ENCODE measurements around the gene ELL.
"Not testable (repeated sequence)": the region's sequence is repeated elsewhere in the genome, so short reads cannot be mapped to it uniquely, and the experiment has no call there.

ELL gene

DNA sequence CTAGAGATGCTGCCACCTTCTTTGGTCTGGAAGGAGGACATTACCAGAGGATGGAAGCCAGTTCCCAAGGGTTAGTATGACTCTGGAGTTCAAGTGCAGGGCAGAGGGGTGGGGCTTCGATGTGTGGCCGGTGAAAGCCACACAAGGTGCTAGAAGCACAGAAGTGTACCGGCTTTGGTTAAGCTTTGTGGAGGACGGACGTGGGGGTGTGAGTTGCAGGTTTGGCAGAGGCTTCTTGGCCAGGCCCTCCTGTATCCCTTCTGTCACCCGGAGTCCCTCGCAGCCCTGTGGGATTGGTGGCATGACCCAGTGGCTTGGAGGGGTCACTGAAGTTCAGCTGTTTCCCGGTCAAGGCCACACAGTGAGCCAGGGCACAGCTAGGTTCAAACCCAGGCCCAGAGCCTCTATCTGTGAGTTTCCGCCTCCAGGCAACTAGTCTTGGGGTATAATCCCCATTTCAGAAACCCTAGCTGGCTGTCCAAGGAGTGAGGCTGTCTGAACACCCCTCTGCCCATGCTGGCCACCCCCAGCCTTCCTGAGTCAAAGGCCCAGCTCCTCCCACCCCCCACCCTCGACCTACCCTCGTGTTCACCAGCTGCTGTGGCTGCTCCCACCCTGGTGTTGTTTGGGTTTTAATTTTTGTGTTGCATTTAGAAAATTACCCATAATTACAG is 107.2 kb downstream of the ELL start:
- H3K9ac ChIP-seq (ENCODE audit: low read depth, low read length) = no peak overlapping the region
- peaks cover 9% of the 10 kb centered on the region for H3K4me1 ChIP-seq (ENCODE audit: control insufficient read depth, insufficient read depth, low read length)
- no peak overlapping the region for H3K4me3 ChIP-seq (ENCODE audit: low read depth, low read length)
- H3K27me3 ChIP-seq (ENCODE audit: control insufficient read depth, insufficient read depth, low read length) = peaks cover 14% of the 10 kb centered on the region
- H3K36me3 ChIP-seq (ENCODE audit: control insufficient read depth, insufficient read depth, low read length) = no peaks in the 10 kb centered on the region
- no peaks in the 10 kb centered on the region for H3K9me3 ChIP-seq (ENCODE audit: control insufficient read depth, insufficient read depth, low read length)

DNA sequence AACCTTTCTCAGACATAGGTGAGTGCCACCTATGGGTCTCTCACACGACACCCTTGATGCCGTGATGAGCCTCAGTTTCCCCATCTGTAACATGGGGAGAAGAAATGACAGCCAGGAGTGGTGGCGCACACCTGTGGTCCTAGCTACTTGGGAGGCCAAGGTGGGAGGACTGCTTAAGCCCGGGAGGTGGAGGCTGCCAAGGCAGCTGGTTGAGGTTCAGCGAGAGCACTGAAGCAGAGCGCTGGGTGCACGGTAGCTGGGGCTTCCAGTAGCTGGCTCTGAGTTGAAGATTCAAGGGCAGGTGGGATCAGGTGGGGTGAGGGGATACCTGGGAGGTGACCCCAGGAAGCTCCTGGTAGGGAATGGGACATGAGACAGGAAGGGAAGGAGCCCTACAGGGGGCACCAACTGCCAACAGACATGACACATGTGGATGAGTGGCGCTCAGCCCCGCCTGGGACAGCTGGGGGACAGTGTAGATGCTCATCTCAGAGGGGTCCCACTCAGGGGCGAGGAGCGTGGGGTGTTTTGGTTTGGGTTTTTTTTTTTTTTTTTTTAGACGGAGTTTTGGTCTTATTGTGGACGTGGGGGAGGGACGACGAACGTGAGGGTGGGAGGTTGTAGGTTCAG is 109.1 kb downstream of the ELL start:
- no peaks in the 10 kb centered on the region for H3K9me3 ChIP-seq (ENCODE audit: control insufficient read depth, insufficient read depth, low read length)
- peaks cover 7% of the 10 kb centered on the region for H3K4me1 ChIP-seq (ENCODE audit: control insufficient read depth, insufficient read depth, low read length)
- no peaks in the 10 kb centered on the region for H3K36me3 ChIP-seq (ENCODE audit: control insufficient read depth, insufficient read depth, low read length)
- H3K27me3 ChIP-seq (ENCODE audit: control insufficient read depth, insufficient read depth, low read length) = peaks cover 2% of the 10 kb centered on the region
- H3K4me3 ChIP-seq (ENCODE audit: low read depth, low read length) = no peak overlapping the region
- no peak overlapping the region for H3K9ac ChIP-seq (ENCODE audit: low read depth, low read length)

DNA sequence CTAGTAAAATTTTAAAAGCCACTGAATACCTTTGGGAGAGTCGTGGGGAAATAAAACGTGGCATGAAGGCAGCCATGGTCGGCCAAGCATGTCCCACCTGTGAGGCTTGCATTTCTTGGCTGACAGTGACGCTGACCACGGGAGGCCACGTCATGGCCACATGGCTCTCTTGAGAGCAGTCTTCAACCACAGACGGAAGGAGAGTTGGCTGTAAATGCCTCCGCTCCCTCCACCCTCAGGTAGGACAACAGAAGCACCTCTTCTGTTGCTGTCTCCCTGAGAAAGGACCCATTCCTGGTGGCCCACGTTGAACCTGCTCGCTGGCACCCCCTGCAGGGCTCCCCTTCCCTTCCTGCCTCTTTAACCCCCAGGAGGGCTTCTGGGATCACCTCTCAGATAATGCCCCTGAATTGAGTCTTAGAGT is 113.8 kb downstream of the ELL start:
- Histone ChIP-seq H3K36me3 (ENCODE audit: control insufficient read depth, insufficient read depth, low read length) (no peaks in the 10 kb centered on the region), H3K27me3 (ENCODE audit: control insufficient read depth, insufficient read depth, low read length) (peaks cover 2% of the 10 kb centered on the region), H3K4me1 (ENCODE audit: control insufficient read depth, insufficient read depth, low read length) (no peaks in the 10 kb centered on the region), H3K4me3 (ENCODE audit: low read depth, low read length) (no peak overlapping the region), H3K9me3 (ENCODE audit: control insufficient read depth, insufficient read depth, low read length) (no peaks in the 10 kb centered on the region), H3K9ac (ENCODE audit: low read depth, low read length) (no peak overlapping the region)

DNA sequence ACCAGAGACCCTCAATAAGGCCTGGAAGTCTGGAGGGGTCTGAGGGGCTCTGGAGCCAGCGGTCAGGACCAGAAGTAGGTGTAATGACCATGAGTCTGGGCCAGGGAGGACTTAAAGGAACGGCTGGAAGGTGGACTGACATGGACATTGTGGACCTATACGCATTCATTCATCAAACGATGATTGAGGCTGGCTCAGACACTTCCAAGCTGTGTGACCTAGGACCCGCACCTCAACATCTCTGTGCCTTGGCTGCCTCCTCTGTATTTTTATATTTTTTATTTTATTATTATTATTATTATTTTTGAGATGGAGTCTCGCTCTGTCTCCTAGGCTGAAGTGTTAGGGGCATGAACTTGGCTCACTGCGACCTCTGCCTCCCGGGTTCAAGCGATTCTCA is 115.1 kb downstream of the ELL start:
- no peaks in the 10 kb centered on the region for H3K9me3 ChIP-seq (ENCODE audit: control insufficient read depth, insufficient read depth, low read length)
- H3K9ac ChIP-seq (ENCODE audit: low read depth, low read length) = no peak overlapping the region
- H3K36me3 ChIP-seq (ENCODE audit: control insufficient read depth, insufficient read depth, low read length) = no peaks in the 10 kb centered on the region
- no peak overlapping the region for H3K4me3 ChIP-seq (ENCODE audit: low read depth, low read length)
- no peaks in the 10 kb centered on the region for H3K4me1 ChIP-seq (ENCODE audit: control insufficient read depth, insufficient read depth, low read length)
- H3K27me3 ChIP-seq (ENCODE audit: control insufficient read depth, insufficient read depth, low read length) = no peaks in the 10 kb centered on the region

DNA sequence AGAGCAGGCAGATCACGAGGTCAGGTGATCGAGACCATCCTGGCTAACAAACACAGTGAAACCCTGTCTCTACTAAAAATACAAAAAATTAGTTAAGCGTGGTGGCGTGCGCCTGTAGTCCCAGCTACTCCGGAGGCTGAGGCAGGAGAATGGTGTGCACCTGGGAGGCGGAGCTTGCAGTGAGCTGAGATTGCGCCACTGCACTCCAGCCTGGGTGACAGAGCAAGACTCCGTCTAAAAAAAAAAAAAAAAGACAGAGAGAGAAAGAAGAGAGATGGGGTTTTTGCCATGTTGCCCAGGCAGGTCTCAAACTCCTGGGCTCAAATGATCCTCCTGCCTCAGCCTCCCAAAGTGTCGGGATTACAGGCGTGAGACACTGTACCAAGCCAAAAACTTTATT is 116.1 kb downstream of the ELL start:
- H3K4me1 ChIP-seq (ENCODE audit: control insufficient read depth, insufficient read depth, low read length); H3K4me3 ChIP-seq (ENCODE audit: low read depth, low read length); H3K9ac ChIP-seq (ENCODE audit: low read depth, low read length); H3K9me3 ChIP-seq (ENCODE audit: control insufficient read depth, insufficient read depth, low read length); H3K27me3 ChIP-seq (ENCODE audit: control insufficient read depth, insufficient read depth, low read length); H3K36me3 ChIP-seq (ENCODE audit: control insufficient read depth, insufficient read depth, low read length): not testable (repeated sequence)

DNA sequence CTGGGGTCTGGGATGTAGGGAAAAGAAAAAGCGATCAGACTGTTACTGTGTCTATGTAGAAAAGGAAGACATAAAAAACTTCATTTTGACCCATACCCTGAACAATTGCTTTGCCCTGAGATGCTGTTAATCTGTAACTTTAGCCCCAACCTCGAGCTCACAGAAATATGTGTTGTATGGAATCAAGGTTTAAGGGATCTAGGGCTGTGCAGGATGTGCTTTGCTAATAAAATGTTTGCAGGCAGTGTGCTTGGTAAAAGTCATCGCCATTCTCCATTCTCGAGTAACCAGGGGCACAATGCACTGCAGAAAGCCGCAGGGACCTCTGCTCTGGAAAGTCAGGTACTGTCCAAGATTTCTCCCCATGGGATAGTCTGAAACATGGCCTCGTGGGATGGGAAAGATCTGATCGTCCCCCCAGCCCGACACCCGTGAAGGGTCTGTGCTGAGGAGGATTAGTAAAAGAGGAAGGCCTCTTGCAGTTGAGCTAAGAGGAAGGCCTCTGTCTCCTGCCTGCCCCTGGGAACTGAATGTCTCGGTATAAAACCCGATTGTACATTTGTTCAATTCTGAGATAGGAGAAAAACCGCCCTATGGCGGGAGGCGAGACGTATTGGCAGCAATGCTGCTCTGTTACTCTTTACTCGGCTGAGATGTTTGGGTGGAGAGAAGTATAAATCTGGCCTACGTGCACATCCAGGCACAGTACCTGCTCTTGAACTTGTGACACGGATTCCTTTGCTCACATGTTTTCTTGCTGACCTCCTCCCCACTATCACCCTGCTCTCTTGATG is 119.2 kb downstream of the ELL start:
- not testable (repeated sequence) for H3K4me1 ChIP-seq (ENCODE audit: control insufficient read depth, insufficient read depth, low read length); H3K9ac ChIP-seq (ENCODE audit: low read depth, low read length); H3K27me3 ChIP-seq (ENCODE audit: control insufficient read depth, insufficient read depth, low read length); H3K4me3 ChIP-seq (ENCODE audit: low read depth, low read length); H3K9me3 ChIP-seq (ENCODE audit: control insufficient read depth, insufficient read depth, low read length); H3K36me3 ChIP-seq (ENCODE audit: control insufficient read depth, insufficient read depth, low read length)

DNA sequence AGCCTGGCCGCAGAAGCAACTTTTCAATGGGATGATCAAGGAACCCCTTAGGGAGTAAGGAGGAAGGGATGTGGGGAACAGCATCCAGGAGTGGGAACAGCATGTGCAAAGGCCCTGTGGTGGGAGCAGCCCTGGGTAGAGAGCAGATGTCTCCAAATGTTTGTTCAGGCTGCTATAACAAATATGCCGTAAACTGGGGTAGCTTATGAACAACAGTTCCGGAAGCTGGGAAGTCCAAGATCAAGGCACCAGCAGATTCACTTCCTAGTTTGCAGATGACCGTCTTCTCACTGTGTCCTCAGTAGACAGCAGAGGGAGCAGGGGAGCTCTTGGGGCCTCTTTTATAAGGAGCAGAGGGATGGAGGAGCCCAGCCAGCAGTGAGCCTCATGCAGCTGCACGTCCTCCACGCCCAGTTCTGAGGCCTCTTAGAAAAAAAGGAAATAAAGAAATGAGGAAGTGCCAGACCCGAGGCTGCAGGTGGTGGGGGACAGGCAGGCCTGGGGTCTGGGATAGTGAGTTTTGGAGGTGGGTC is 120.2 kb downstream of the ELL start:
- Histone ChIP-seq H3K4me3 (ENCODE audit: low read depth, low read length) (no peak overlapping the region), H3K9ac (ENCODE audit: low read depth, low read length) (no peak overlapping the region), H3K9me3 (ENCODE audit: control insufficient read depth, insufficient read depth, low read length) (no peaks in the 10 kb centered on the region), H3K36me3 (ENCODE audit: control insufficient read depth, insufficient read depth, low read length) (no peaks in the 10 kb centered on the region), H3K4me1 (ENCODE audit: control insufficient read depth, insufficient read depth, low read length) (no peaks in the 10 kb centered on the region), H3K27me3 (ENCODE audit: control insufficient read depth, insufficient read depth, low read length) (peaks cover 2% of the 10 kb centered on the region)

DNA sequence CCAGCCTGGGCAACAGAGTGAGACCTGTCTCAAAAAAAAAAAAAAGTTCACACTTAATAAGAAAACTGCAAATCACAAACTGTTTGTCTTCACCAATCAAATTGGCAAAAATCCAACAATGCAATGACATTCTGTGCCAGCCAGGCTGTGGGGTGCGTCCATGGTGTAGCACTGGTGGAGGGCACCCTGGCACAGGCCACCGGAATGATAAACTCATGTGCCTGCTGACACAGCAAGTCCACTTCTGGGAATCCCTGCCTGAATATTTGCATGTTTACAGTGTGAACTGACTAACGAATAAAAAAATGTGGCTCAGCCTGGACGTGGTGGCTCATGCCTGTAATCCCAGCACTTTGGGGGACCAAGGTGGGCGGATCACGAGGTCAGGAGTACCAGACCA is 122.9 kb downstream of the ELL start:
- no peaks in the 10 kb centered on the region for H3K36me3 ChIP-seq (ENCODE audit: control insufficient read depth, insufficient read depth, low read length)
- H3K9me3 ChIP-seq (ENCODE audit: control insufficient read depth, insufficient read depth, low read length) = no peaks in the 10 kb centered on the region
- no peak overlapping the region for H3K9ac ChIP-seq (ENCODE audit: low read depth, low read length)
- peaks cover 2% of the 10 kb centered on the region for H3K27me3 ChIP-seq (ENCODE audit: control insufficient read depth, insufficient read depth, low read length)
- H3K4me1 ChIP-seq (ENCODE audit: control insufficient read depth, insufficient read depth, low read length) = no peaks in the 10 kb centered on the region
- H3K4me3 ChIP-seq (ENCODE audit: low read depth, low read length) = no peak overlapping the region

DNA sequence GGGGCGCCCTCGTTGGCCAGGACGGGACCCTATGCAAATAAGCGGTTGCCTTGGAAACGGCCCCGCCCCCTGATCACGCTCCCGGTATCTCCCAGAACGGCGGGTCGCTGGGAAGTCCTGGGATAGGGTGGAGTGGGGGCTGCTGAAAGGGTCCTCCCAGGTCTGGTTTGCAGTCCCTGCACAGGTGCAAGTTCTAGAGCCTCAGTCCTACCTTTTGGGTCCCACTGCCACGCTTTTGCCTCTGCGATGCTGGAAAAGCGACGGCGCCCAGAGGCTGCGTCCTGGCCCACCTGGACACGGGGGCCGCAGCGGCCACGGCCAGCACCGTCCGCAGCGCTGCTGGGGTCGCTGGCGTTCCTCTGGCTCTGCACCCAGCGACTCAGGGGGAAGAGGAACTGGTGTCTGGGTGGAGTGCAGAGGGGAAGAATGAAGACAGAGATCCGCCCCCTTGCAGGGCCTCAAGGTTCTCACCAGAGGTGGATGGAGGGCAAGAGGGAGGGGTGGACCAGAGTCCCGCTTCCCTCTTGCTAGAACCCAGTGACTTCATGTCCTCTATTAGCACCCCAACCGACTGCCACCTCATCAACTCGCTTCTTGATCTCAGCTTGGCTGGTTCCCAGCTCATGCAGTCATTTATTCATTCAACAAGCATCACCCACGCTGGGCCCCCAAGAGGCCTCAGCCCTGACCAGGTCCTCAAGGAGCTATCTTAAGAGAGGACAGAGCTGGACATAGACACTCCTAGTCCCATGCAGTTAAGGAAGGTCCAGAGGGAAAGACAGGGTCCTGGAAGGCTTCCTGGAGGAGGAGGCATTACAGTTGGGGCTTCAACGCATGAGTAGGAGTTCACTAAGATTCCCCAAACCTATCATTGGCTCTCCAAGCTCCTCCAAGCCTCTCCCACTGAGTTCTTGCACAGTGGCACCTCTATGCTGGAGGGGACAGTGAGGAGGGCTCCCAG is 124.3 kb downstream of the ELL start, which contains the start of gene LRRC25:
TSS of gene LRRC25 (minus strand) at position 381 of the 961 bp plus-strand sequence. CDS start 659 bp downstream, outside the sequence.
- Histone ChIP-seq H3K27me3 (ENCODE audit: control insufficient read depth, insufficient read depth, low read length) (peaks cover 2% of the 10 kb centered on the region), H3K4me1 (ENCODE audit: control insufficient read depth, insufficient read depth, low read length) (no peaks in the 10 kb centered on the region), H3K36me3 (ENCODE audit: control insufficient read depth, insufficient read depth, low read length) (no peaks in the 10 kb centered on the region), H3K4me3 (ENCODE audit: low read depth, low read length) (peak within 1 kb of the TSS; percentile 33), H3K9me3 (ENCODE audit: control insufficient read depth, insufficient read depth, low read length) (no peaks in the 10 kb centered on the region), H3K9ac (ENCODE audit: low read depth, low read length) (no peak within 1 kb of the TSS)

DNA sequence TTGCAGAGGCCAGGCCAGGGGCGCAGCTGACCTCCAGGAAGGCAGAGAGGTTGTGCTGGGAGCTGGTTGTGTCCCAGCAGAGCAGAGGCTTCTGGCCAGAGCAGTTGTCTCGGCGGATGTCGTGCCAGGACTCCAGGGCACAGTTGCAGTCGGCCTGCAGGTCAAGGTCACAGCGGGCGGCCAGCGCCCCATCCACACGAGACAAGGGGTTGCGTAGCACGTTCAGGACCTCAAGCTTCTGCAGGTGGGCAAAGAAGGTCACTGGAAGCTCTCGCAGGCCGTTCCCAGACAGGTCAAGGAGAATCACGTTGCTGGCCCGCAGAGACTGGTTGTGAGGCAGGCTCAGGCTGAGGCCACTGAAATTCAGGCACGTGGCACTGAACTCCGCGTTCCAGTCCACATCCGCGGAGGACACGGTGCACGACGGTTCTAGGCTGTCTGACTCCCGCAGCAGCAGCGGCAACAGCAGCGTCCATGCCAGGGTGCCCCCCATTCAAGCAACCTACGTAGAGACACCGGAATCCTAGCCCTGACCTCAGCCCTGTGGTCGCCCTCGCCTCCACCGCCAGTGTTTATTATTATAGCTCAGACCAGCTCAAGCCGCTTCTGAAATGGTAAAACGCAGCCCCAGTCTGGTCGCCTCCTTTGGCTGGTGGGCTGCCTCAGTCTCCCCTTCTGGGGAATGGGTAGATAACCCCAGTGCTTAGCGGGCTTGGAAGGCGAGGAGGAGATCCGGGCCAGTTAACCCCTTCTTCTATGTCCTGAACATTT is 125.2 kb downstream of the ELL start:
- Histone ChIP-seq H3K4me3 (ENCODE audit: low read depth, low read length) (no peak overlapping the region), H3K36me3 (ENCODE audit: control insufficient read depth, insufficient read depth, low read length) (no peaks in the 10 kb centered on the region), H3K9ac (ENCODE audit: low read depth, low read length) (no peak overlapping the region), H3K9me3 (ENCODE audit: control insufficient read depth, insufficient read depth, low read length) (no peaks in the 10 kb centered on the region), H3K4me1 (ENCODE audit: control insufficient read depth, insufficient read depth, low read length) (no peaks in the 10 kb centered on the region), H3K27me3 (ENCODE audit: control insufficient read depth, insufficient read depth, low read length) (peaks cover 2% of the 10 kb centered on the region)
